Mesenchymal stem cell (in vitro differentiated cells and primary cell): Measurements from ENCODE around the gene COL4A5.

ENCODE experiments used
- DNase-seq: peaks from one replicate; pipeline ENCODE4 v3.0.0-alpha.2; 2013
- H2AFZ ChIP-seq: one replicate; pipeline ENCODE4 v1.6.1; 2013; ENCODE audit warnings: low read depth, mild to moderate bottlenecking, control low read depth, inconsistent platforms, low read length, moderate library complexity
- H2AK5ac ChIP-seq: 2 replicates; pipeline ENCODE4 v1.6.1; 2013; ENCODE audit warnings: low read length, moderate library complexity, mild to moderate bottlenecking, inconsistent platforms; ENCODE audit not compliant: severe bottlenecking
- H2BK120ac ChIP-seq: one replicate; pipeline ENCODE4 v1.6.1; 2013; ENCODE audit warnings: low read depth, mild to moderate bottlenecking, inconsistent platforms, low read length, moderate library complexity
- H2BK12ac ChIP-seq, 2 experiments: one replicate each; pipeline ENCODE4 v1.6.1; 2013; ENCODE audit warnings: inconsistent platforms in 2 of 2, low read length in 2 of 2, mild to moderate bottlenecking in 2 of 2, moderate library complexity in 2 of 2, control low read depth in 1 of 2
- H2BK15ac ChIP-seq: one replicate; pipeline ENCODE4 v1.6.1; 2013; ENCODE audit warnings: mild to moderate bottlenecking, low read depth, inconsistent platforms; ENCODE audit not compliant: poor library complexity, severe bottlenecking
- H2BK5ac ChIP-seq: 2 replicates; pipeline ENCODE4 v1.6.1; 2013; ENCODE audit warnings: low read depth, mild to moderate bottlenecking, low read length, control low read depth, inconsistent platforms; ENCODE audit not compliant: poor library complexity, severe bottlenecking
- H3K14ac ChIP-seq, 2 experiments: one replicate each; pipeline ENCODE4 v1.6.1; 2013; ENCODE audit warnings: inconsistent platforms in 2 of 2, low read length in 2 of 2, control low read depth in 1 of 2, mild to moderate bottlenecking in 1 of 2, moderate library complexity in 1 of 2
- H3K18ac ChIP-seq, 2 experiments: one replicate each; pipeline ENCODE4 v1.6.1; 2013; ENCODE audit warnings: inconsistent platforms in 2 of 2, low read length in 2 of 2, control low read depth in 1 of 2, low read depth in 1 of 2, mild to moderate bottlenecking in 1 of 2
- H3K23ac ChIP-seq, 2 experiments: one replicate each; pipeline ENCODE4 v1.6.1; 2013; ENCODE audit warnings: inconsistent platforms in 2 of 2, low read length in 2 of 2, mild to moderate bottlenecking in 2 of 2, moderate library complexity in 2 of 2, control low read depth in 1 of 2
- H3K27ac ChIP-seq: 2 replicates; pipeline ENCODE4 v1.5.1; 2013; ENCODE audit warnings: mild to moderate bottlenecking, moderate library complexity, low read length, control low read depth, inconsistent platforms; ENCODE audit not compliant: poor library complexity, severe bottlenecking
- H3K27me3 ChIP-seq, 2 experiments: 2 replicates each; pipeline versions ENCODE4 v1.6.1 to v1.7.0; 2013; ENCODE audit warnings: low read length in 2 of 2, mild to moderate bottlenecking in 2 of 2, moderate library complexity in 2 of 2, control low read depth in 1 of 2, inconsistent platforms in 1 of 2; ENCODE audit not compliant: control insufficient read depth in 1 of 2, insufficient read depth in 1 of 2
- H3K36me3 ChIP-seq, 2 experiments: 2 replicates each; pipeline versions ENCODE4 v1.6.1 to v1.7.0; 2013; ENCODE audit warnings: low read length in 2 of 2, control low read depth in 1 of 2, inconsistent platforms in 1 of 2, low read depth in 1 of 2, mild to moderate bottlenecking in 1 of 2; ENCODE audit not compliant: insufficient read depth in 2 of 2, control insufficient read depth in 1 of 2
- H3K4ac ChIP-seq, 2 experiments: one replicate each; pipeline ENCODE4 v1.6.1; 2013; ENCODE audit warnings: inconsistent platforms in 2 of 2, low read length in 2 of 2, mild to moderate bottlenecking in 2 of 2, moderate library complexity in 2 of 2, control low read depth in 1 of 2, low read depth in 1 of 2
- H3K4me1 ChIP-seq: 2 replicates; pipeline ENCODE4 v1.6.1; 2013; ENCODE audit warnings: low read depth, low read length, control low read depth; ENCODE audit not compliant: control insufficient read depth, insufficient read depth
- H3K4me2 ChIP-seq: 2 replicates; pipeline ENCODE4 v1.6.1; 2013; ENCODE audit warnings: low read length, mild to moderate bottlenecking, inconsistent platforms; ENCODE audit not compliant: poor library complexity, severe bottlenecking
- H3K4me3 ChIP-seq, 2 experiments: 2 replicates each; pipeline versions ENCODE4 v1.5.1 to v1.7.0; 2013; ENCODE audit warnings: low read length in 2 of 2, mild to moderate bottlenecking in 2 of 2, control low read depth in 1 of 2, low read depth in 1 of 2; ENCODE audit not compliant: insufficient read depth in 1 of 2
- H3K79me1 ChIP-seq: replicated peaks from 2 replicates; pipeline ENCODE4 v1.6.1; 2013; ENCODE audit warnings: mild to moderate bottlenecking, control low read depth, low read length, inconsistent platforms; ENCODE audit not compliant: poor library complexity, severe bottlenecking
- H3K9ac ChIP-seq: 2 replicates; pipeline ENCODE4 v1.7.0; 2013; ENCODE audit warnings: mild to moderate bottlenecking, low read length, moderate library complexity
- H3K9me3 ChIP-seq: 2 replicates; pipeline ENCODE4 v1.7.0; 2013; ENCODE audit warnings: mild to moderate bottlenecking, low read length; ENCODE audit not compliant: control insufficient read depth
- H4K8ac ChIP-seq: one replicate; pipeline ENCODE4 v1.6.1; 2013; ENCODE audit warnings: inconsistent platforms, mild to moderate bottlenecking, low read length, moderate library complexity
- H4K91ac ChIP-seq: one replicate; pipeline ENCODE4 v1.6.1; 2013; ENCODE audit warnings: mild to moderate bottlenecking, low read length, inconsistent platforms
- WGBS: methylation state at CpG from one replicate; pipeline ENCODE4 v1.1.7; 2013; ENCODE audit warnings: mixed read lengths; 5-methylcytosine and 5-hydroxymethylcytosine counted together

The COL4A5 gene

DNA sequence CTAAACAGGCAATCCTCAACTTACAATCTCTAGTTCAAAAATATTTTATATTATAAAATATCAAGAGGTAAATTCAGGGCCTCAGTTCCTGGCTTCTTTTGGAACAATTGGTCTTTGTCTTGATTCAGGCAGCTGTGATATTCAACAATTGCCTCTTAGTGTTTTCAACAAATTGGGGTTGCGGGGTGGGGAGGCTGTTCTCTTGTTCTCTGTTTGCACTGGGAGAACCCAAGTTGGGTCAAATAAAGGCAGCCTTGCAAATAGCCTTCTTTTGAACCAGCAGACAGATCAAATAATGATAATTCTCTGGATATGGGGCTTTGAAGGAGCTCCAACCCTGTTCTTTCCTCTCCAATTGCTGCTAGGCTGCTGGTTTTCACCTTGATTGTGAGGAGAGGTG lies 142.5 kb downstream of the COL4A5 start:
- WGBS, result 100% methylated on average over 1 of the region's 1 CpG
- no peak overlapping the region for H3K23ac ChIP-seq
- no peak overlapping the region for H4K91ac ChIP-seq
- H3K36me3 ChIP-seq, result no peaks in the 10 kb centered on the region
- H4K8ac ChIP-seq, result no peak overlapping the region
- H3K4ac ChIP-seq, result no peak overlapping the region
- H3K4me2 ChIP-seq, result no peak overlapping the region
- H2BK120ac ChIP-seq, result no peak overlapping the region
- H2BK5ac ChIP-seq, result no peak overlapping the region
- no peak overlapping the region for H2AK5ac ChIP-seq
- H3K18ac ChIP-seq, result no peak overlapping the region
- no peak overlapping the region for H3K14ac ChIP-seq
- peaks cover 0 to 5% of the 10 kb centered on the region in 2 experiments for H3K27me3 ChIP-seq
- H2BK15ac ChIP-seq, result no peak overlapping the region
- no peaks in the 10 kb centered on the region for H3K4me1 ChIP-seq
- H3K79me1 ChIP-seq, result no peaks in the 10 kb centered on the region
- no peak overlapping the region for H2AFZ ChIP-seq
- H3K9ac ChIP-seq, result no peak overlapping the region
- DNase-seq, result no peak
- no peaks in the 10 kb centered on the region for H3K9me3 ChIP-seq
- H3K27ac ChIP-seq, result no peak overlapping the region
- no peak overlapping the region for H2BK12ac ChIP-seq
- no peak overlapping the region for H3K4me3 ChIP-seq

DNA sequence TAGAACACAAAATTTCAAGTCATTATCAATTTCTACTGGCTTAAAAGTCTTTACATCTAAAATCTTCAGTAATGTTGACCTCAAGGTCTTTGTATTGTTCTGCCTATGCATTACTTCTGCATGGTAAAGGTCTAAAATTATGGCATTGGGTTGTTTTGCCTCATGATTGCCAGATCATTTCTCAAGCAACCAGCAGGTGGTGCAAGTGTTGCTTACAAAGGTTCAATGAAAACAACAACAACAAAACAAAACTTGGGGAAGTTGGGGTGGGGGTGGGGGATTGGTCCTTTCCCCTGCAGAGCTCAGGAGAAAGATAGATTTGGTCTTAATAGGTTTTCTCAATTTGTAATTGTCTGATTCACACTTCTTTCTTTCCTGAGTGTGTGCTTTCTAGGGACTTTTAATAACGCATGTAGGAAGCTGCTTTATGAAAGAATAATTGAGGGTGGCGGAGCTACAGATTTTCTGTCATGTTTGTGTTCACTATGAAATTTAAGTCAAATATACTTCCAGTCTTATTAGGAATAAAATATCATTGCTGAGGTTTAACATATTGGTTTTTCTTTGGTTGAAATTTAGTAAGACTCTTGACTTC lies 145.1 kb downstream of the COL4A5 start:
- no peaks in the 10 kb centered on the region for H3K9me3 ChIP-seq
- no peaks in the 10 kb centered on the region for H3K36me3 ChIP-seq
- no CpG with 5 or more reads among the region's 2 CpGs for WGBS

DNA sequence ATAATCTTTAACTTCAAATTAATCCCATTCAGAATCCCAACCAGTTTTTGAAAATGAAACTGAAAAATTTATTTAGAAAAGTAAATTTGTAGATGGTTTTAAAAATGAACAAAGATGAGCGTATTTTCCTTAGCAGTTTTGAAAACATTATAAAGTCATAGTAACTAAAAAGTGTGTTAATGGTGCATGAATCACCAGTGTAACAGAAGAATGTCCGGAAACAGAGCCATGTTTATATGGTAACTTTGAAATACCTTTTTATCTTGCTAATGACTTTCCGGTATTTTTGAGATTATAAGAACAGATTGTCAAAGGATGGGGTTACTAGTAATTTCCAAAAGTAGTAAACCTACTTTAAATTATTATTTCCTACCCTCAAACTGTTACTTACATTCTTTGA lies 150.9 kb downstream of the COL4A5 start:
- Histone ChIP-seq H3K4ac (no peak overlapping the region), H3K9ac (no peak overlapping the region), H2BK120ac (no peak overlapping the region), H3K14ac (no peak overlapping the region), H3K36me3 (peaks cover 0 to 4% of the 10 kb centered on the region in 2 experiments), H2AFZ (no peak overlapping the region), H2BK15ac (no peak overlapping the region), H2BK5ac (no peak overlapping the region), H4K91ac (no peak overlapping the region), H2AK5ac (no peak overlapping the region), H3K4me3 (no peak overlapping the region), H3K27me3 (peaks cover 0 to 3% of the 10 kb centered on the region in 2 experiments), H3K79me1 (no peaks in the 10 kb centered on the region), H3K9me3 (no peaks in the 10 kb centered on the region), H3K27ac (no peak overlapping the region), H3K18ac (no peak overlapping the region), H2BK12ac (no peak overlapping the region), H3K4me2 (no peak overlapping the region), H3K4me1 (no peaks in the 10 kb centered on the region), H3K23ac (no peak overlapping the region), H4K8ac (no peak overlapping the region)
- WGBS, result 94% methylated on average over 2 of the region's 3 CpGs
- peak; percentile 4 for DNase-seq

More for the DNA sequence above, 145.1 kb downstream of the COL4A5 start:
- no peak overlapping the region for H2BK5ac ChIP-seq
- no peak overlapping the region for H3K9ac ChIP-seq
- no peak overlapping the region for H2BK120ac ChIP-seq
- peaks cover 0 to 5% of the 10 kb centered on the region in 2 experiments for H3K27me3 ChIP-seq
- H2BK12ac ChIP-seq, result no peak overlapping the region
- no peaks in the 10 kb centered on the region for H3K79me1 ChIP-seq
- H2AK5ac ChIP-seq, result no peak overlapping the region
- H3K4me2 ChIP-seq, result no peak overlapping the region
- H3K14ac ChIP-seq, result no peak overlapping the region
- no peak overlapping the region for H4K91ac ChIP-seq
- no peak overlapping the region for H2BK15ac ChIP-seq
- no peak overlapping the region for H3K23ac ChIP-seq
- H3K18ac ChIP-seq, result no peak overlapping the region
- no peak overlapping the region for H4K8ac ChIP-seq
- no peak overlapping the region for H3K27ac ChIP-seq
- H3K4me3 ChIP-seq, result no peak overlapping the region
- no peaks in the 10 kb centered on the region for H3K4me1 ChIP-seq
- no peak overlapping the region for H2AFZ ChIP-seq
- H3K4ac ChIP-seq, result no peak overlapping the region
- peak; percentile 14 for DNase-seq

DNA sequence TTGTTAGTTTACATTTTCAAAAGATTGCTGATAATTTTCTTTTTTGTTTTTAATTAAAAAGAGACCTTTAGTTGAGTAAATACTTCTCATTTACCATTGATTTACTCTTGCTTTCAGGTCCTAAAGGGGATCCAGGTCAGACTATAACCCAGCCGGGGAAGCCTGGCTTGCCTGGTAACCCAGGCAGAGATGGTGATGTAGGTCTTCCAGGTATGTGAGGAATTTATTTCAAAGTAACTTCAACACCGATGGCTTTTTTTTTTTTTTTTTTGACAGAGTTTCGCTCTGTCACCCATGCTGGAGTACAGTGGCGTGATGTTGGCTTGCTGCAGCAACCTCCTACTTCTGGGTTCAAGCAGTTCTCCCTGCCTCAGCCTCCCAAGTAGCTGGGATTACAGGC lies 161.6 kb downstream of the COL4A5 start:
- no peak overlapping the region for H2BK15ac ChIP-seq
- H3K4ac ChIP-seq, result no peak overlapping the region
- no peak overlapping the region for H2BK12ac ChIP-seq
- H3K27me3 ChIP-seq, result no peaks in the 10 kb centered on the region
- no peak overlapping the region for H2BK120ac ChIP-seq
- H3K18ac ChIP-seq, result no peak overlapping the region
- no peak overlapping the region for H3K27ac ChIP-seq
- no peak overlapping the region for H2AK5ac ChIP-seq
- H2AFZ ChIP-seq, result no peak overlapping the region
- H3K36me3 ChIP-seq, result peaks cover 0 to 4% of the 10 kb centered on the region in 2 experiments
- no peak for DNase-seq
- H3K4me2 ChIP-seq, result no peak overlapping the region
- no peak overlapping the region for H2BK5ac ChIP-seq
- no peak overlapping the region for H3K4me3 ChIP-seq
- H3K4me1 ChIP-seq, result no peaks in the 10 kb centered on the region
- H3K79me1 ChIP-seq, result peaks cover 1% of the 10 kb centered on the region
- no peak overlapping the region for H4K91ac ChIP-seq
- no peak overlapping the region for H3K23ac ChIP-seq
- no peak overlapping the region for H3K14ac ChIP-seq
- no peak overlapping the region for H3K9ac ChIP-seq
- 43% methylated on average over 3 of the region's 4 CpGs for WGBS
- H4K8ac ChIP-seq, result no peak overlapping the region
- no peaks in the 10 kb centered on the region for H3K9me3 ChIP-seq
